ENCODE measurements around the gene PCCA. TPM values are rescaled to one million over a fixed set of nuclear protein-coding genes. Genes with fewer than 3 reads are reported as not detected.

PCCA gene
- total and polyA plus RNA-seq, 7 donors, result 18.0 to 45.6 (median 42.8) TPM

DNA sequence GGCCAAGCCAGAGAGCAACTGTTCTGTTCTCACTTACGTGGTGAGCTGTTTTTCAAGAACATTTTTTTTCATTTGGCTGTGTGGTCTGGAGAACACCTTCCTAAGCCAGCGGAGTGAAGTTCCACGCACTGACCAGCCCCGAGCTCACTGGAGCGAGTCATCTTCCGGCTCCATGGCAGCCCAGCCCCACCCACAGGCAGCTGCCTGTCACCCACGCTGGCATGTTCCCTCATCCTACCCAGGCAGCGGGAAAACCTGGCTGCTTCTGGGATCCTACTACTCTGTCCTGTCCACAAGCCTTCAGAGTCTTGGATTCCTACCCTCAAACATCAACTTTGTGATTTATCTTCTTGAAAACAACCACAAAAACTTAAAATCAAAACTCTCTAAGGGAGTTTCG lies 423.5 kb downstream of the PCCA start:
- no peak for DNase-seq
- intact Hi-C loops (cut with DNase I), result no loop called here
- no peaks in the 10 kb centered on the region for H3K36me3 ChIP-seq
- H3K4me1 ChIP-seq, result peaks cover 0 to 9% (median 0%) of the 10 kb centered on the region in 4 donors
- H3K9me3 ChIP-seq, result no peaks in the 10 kb centered on the region
- H3K4me3 ChIP-seq, result no peak overlapping the region
- TF ChIP-seq POLR2AphosphoS5 (IDR thresholded peaks at IDR 0.05), result no peak
- no peak for TF ChIP-seq EP300 (IDR thresholded peaks at IDR 0.05)
- no peak for TF ChIP-seq POLR2A (IDR thresholded peaks at IDR 0.05)
- TF ChIP-seq, protein P1, sequence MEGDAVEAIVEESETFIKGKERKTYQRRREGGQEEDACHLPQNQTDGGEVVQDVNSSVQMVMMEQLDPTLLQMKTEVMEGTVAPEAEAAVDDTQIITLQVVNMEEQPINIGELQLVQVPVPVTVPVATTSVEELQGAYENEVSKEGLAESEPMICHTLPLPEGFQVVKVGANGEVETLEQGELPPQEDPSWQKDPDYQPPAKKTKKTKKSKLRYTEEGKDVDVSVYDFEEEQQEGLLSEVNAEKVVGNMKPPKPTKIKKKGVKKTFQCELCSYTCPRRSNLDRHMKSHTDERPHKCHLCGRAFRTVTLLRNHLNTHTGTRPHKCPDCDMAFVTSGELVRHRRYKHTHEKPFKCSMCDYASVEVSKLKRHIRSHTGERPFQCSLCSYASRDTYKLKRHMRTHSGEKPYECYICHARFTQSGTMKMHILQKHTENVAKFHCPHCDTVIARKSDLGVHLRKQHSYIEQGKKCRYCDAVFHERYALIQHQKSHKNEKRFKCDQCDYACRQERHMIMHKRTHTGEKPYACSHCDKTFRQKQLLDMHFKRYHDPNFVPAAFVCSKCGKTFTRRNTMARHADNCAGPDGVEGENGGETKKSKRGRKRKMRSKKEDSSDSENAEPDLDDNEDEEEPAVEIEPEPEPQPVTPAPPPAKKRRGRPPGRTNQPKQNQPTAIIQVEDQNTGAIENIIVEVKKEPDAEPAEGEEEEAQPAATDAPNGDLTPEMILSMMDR (IDR thresholded peaks at IDR 0.05), result no peak
- 91 to 93% methylated on average over 9 of the region's 9 CpGs for WGBS, 2 donors
- no peaks in the 10 kb centered on the region for H3K27me3 ChIP-seq
- H3K27ac ChIP-seq, result no peak overlapping the region

DNA sequence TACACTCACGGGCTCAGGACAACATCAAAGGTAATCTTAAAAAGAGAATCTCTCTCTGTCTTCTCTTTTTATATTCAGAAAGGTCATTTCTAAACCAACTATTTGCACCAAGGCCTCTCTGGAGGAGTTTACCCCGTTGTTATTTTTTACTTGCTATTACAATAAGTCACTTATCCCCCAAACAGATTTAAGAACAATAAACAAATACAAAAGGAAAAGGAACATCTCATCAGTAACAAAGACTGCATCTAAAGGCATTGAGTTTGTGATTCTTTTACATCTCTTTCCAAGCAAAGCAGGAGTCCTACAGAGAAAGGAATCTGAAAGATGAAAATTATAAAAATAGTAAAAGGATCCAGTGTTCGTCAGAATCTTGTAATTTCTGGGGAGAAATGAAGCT lies 424.3 kb downstream of the PCCA start:
- intact Hi-C loops (cut with DNase I), result no loop called here
- Histone ChIP-seq H3K27me3 (no peaks in the 10 kb centered on the region), H3K36me3 (no peaks in the 10 kb centered on the region), H3K4me1 (peaks cover 0 to 9% (median 0%) of the 10 kb centered on the region in 4 donors), H3K9me3 (no peaks in the 10 kb centered on the region), H3K4me3 (no peak overlapping the region), H3K27ac (no peak overlapping the region)
- no peak for DNase-seq
- TF ChIP-seq POLR2A (IDR thresholded peaks at IDR 0.05) (no peak), EP300 (IDR thresholded peaks at IDR 0.05) (no peak)
- WGBS, 2 donors, result 69 to 82% methylated on average over 3 of the region's 3 CpGs

DNA sequence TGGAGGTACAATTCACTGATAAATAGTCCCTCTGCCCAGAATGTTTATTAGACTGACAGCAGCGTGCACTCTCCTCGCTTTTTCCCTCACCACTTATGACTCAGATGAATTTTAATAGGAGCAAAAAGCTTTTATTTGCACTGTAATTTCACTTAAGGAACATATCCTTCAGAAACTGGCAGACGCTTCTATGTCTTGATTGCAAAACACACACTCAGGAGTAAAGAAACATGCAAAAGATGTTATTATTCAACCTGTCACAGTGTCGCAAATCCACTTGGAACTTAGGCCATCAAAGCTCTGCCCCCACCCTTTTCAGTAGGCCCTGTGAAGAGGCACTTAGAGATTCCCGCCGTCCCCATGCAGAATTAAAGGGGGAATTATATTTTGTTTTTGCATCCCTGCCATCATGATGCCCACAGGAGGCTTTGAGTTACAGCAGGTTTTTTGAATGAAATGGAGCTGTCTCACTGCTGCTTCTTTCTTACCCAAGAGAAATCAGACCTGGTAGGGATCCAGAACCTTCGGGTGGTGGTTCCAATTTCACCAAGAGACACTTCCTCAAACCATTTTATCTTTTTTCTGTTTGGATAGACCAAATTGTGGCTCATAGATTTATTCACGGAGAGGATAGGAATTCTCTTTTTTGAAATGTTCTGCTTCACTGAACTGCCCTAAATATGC lies 425.2 kb downstream of the PCCA start:
- Histone ChIP-seq H3K27ac (no peak overlapping the region), H3K36me3 (no peaks in the 10 kb centered on the region), H3K9me3 (no peaks in the 10 kb centered on the region), H3K4me3 (no peak overlapping the region), H3K27me3 (no peaks in the 10 kb centered on the region), H3K4me1 (peaks cover 0 to 9% (median 0%) of the 10 kb centered on the region in 4 donors)
- no peak for TF ChIP-seq EP300 (IDR thresholded peaks at IDR 0.05)
- TF ChIP-seq POLR2AphosphoS5 (IDR thresholded peaks at IDR 0.05), result peak in 3 of 4 donors; percentile 30 to 57 (median 45)
- DNase-seq, result no peak
- 66 to 72% methylated on average over 8 of the region's 8 CpGs for WGBS, 2 donors
- intact Hi-C loops (cut with DNase I), result loop anchor here (1.0 to 2.0 kb wide), 2 partner anchors 598 to 857 kb away; no protein-coding TSS in a partner anchor

DNA sequence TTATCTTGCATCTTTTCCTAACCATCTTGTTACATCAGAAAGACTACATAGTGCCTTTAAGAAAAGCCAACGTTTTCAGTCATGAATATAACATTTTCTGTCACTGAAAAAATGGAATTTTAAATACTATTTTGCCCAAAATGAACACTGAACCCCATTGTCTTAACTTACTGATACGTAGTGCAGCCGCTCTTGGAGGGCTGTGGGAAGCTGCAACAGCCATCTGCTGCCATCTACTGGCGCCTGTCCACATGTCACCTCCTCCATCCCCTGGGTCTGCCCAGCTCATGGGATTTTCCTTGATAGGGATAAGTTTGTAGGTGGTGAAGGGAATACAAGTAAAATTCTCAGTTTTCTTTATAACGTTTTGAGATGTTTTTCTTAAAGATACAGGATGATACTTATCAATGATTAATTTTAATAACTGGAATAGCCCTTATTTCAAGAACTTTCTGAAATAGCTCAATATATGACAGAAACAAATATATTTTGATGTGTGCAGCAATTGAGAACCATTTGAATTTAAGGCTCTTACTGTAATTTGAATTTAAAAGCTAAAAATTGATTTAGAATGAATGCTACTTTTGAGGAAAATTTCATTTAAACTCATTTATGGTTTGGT lies 426.0 kb downstream of the PCCA start:
- peak; percentile 87 for DNase-seq
- 2 to 3% methylated on average over 5 of the region's 5 CpGs for WGBS, 2 donors
- Histone ChIP-seq H3K9me3 (no peaks in the 10 kb centered on the region), H3K27ac (no peak overlapping the region), H3K4me3 (no peak overlapping the region), H3K36me3 (no peaks in the 10 kb centered on the region), H3K4me1 (peaks cover 0 to 9% (median 0%) of the 10 kb centered on the region in 4 donors), H3K27me3 (no peaks in the 10 kb centered on the region)
- TF ChIP-seq, protein P1 (IDR thresholded peaks at IDR 0.05), result peak; percentile 47 to 92 (median 76)
- no peak for TF ChIP-seq EP300 (IDR thresholded peaks at IDR 0.05)
- intact Hi-C loops (cut with DNase I), result loop anchor here (1.0 to 2.0 kb wide), 2 partner anchors 599 to 858 kb away; no protein-coding TSS in a partner anchor

DNA sequence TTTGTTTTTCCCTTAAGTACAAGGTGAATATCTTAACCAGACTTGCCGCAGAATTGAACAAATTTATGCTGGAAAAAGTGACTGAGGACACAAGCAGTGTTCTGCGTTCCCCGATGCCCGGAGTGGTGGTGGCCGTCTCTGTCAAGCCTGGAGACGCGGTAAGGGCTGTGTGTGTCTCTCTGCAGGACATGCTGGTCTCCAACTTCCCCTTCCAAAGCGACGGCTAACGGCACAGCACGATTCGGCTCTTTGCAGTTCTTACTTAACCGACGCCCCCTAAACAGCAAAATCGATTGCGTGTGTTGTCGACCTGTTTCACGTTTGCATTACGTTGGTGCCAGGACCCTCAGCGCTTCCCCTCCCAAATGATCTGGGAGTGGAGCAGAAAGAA lies 426.5 kb downstream of the PCCA start:
- DNase-seq, result no peak
- Histone ChIP-seq H3K9me3 (no peaks in the 10 kb centered on the region), H3K27me3 (no peaks in the 10 kb centered on the region), H3K27ac (no peak overlapping the region), H3K4me1 (peaks cover 0 to 9% (median 0%) of the 10 kb centered on the region in 4 donors), H3K4me3 (no peak overlapping the region), H3K36me3 (no peaks in the 10 kb centered on the region)
- TF ChIP-seq POLR2A (IDR thresholded peaks at IDR 0.05) (no peak), POLR2AphosphoS5 (IDR thresholded peaks at IDR 0.05) (no peak), EP300 (IDR thresholded peaks at IDR 0.05) (no peak)
- TF ChIP-seq, protein P1 (IDR thresholded peaks at IDR 0.05), result no peak
- WGBS, 2 donors, result 84 to 86% methylated on average over 20 of the region's 20 CpGs
- intact Hi-C loops (cut with DNase I), result loop anchor here (2.0 kb wide), 1 partner anchor 859 kb away; no protein-coding TSS in a partner anchor
